Nephron progenitor cell (in vitro differentiated cells): ENCODE data around the gene GYG1.

Experiments
- DNase-seq: peaks from one replicate; pipeline ENCODE4 v3.0.0; 2021
- H3K27ac Mint-ChIP-seq: 2 replicates; pipeline ENCODE4 v1.8.0; 2021; ENCODE audit warnings: mild to moderate bottlenecking, moderate library complexity, mixed read lengths
- H3K27me3 Mint-ChIP-seq: 2 replicates; pipeline ENCODE4 v1.8.0; 2021; ENCODE audit warnings: mild to moderate bottlenecking, low read depth, mixed read lengths; ENCODE audit not compliant: poor library complexity
- H3K36me3 Mint-ChIP-seq: 2 replicates; pipeline ENCODE4 v1.8.0; 2021; ENCODE audit warnings: low read depth, mixed read lengths
- H3K4me1 Mint-ChIP-seq: 2 replicates; pipeline ENCODE4 v1.8.0; 2021; ENCODE audit warnings: mixed read lengths
- H3K4me3 Mint-ChIP-seq: 2 replicates; pipeline ENCODE4 v1.8.0; 2021; ENCODE audit warnings: mild to moderate bottlenecking, moderate library complexity, mixed read lengths
- H3K9me3 Mint-ChIP-seq: 2 replicates; pipeline ENCODE4 v1.8.0; 2021; ENCODE audit warnings: mild to moderate bottlenecking, moderate library complexity, mixed read lengths
- CTCF ChIP-seq: fragments of 200-600 bp; sonication (generic); IDR thresholded peaks from 2 replicates; pipeline ENCODE4 v1.5.0; 2021; ENCODE audit warnings: antibody characterized with exemption

The GYG1 gene

GRCh38 chr3:148958696-148959095, 32.6 kb upstream of the GYG1 start:
- Mint-ChIP-seq H3K27ac (no peak overlapping the region), H3K4me1 (peaks cover 26% of the 10 kb centered on the region), H3K36me3 (no peaks in the 10 kb centered on the region), H3K27me3 (peaks cover 7% of the 10 kb centered on the region), H3K9me3 (no peaks in the 10 kb centered on the region), H3K4me3 (no peak overlapping the region)
- no peak for DNase-seq
- no peak for TF ChIP-seq CTCF

- H3K9me3 Mint-ChIP-seq: no peaks in the 10 kb centered on the region
- H3K27ac Mint-ChIP-seq: no peak overlapping the region
- no peak for DNase-seq
- H3K36me3 Mint-ChIP-seq: no peaks in the 10 kb centered on the region
- TF ChIP-seq CTCF: no peak
- H3K4me3 Mint-ChIP-seq: no peak overlapping the region
- peaks cover 4% of the 10 kb centered on the region for H3K27me3 Mint-ChIP-seq
- peaks cover 2% of the 10 kb centered on the region for H3K4me1 Mint-ChIP-seq
These were observed 28.8 kb upstream of the GYG1 start for GRCh38 chr3:148962513-148962912.

- no peak overlapping the region for H3K27ac Mint-ChIP-seq
- peaks cover 2% of the 10 kb centered on the region for H3K4me1 Mint-ChIP-seq
- no peak for TF ChIP-seq CTCF
- H3K4me3 Mint-ChIP-seq: no peak overlapping the region
- no peaks in the 10 kb centered on the region for H3K36me3 Mint-ChIP-seq
- peaks cover 4% of the 10 kb centered on the region for H3K27me3 Mint-ChIP-seq
- DNase-seq: no peak
- no peaks in the 10 kb centered on the region for H3K9me3 Mint-ChIP-seq
These were observed 26.5 kb upstream of the GYG1 start for GRCh38 chr3:148964809-148965208.

- H3K36me3 Mint-ChIP-seq: no peaks in the 10 kb centered on the region
- no peaks in the 10 kb centered on the region for H3K9me3 Mint-ChIP-seq
- H3K27ac Mint-ChIP-seq: no peak overlapping the region
- H3K27me3 Mint-ChIP-seq: no peaks in the 10 kb centered on the region
- DNase-seq: no peak
- peaks cover 20% of the 10 kb centered on the region for H3K4me1 Mint-ChIP-seq
- no peak for TF ChIP-seq CTCF
- H3K4me3 Mint-ChIP-seq: no peak overlapping the region
These were observed 23.0 kb upstream of the GYG1 start for GRCh38 chr3:148968321-148968720.

GRCh38 chr3:148970271-148970670, 21.1 kb upstream of the GYG1 start:
- Mint-ChIP-seq H3K27ac (no peak overlapping the region), H3K36me3 (no peaks in the 10 kb centered on the region), H3K9me3 (no peaks in the 10 kb centered on the region), H3K4me3 (no peak overlapping the region), H3K4me1 (peaks cover 20% of the 10 kb centered on the region), H3K27me3 (no peaks in the 10 kb centered on the region)
- no peak for DNase-seq
- no peak for TF ChIP-seq CTCF

GRCh38 chr3:148971401-148972163, 19.8 kb upstream of the GYG1 start:
- Mint-ChIP-seq H3K9me3 (peaks cover 3% of the 10 kb centered on the region), H3K27me3 (no peaks in the 10 kb centered on the region), H3K27ac (no peak overlapping the region), H3K4me3 (no peak overlapping the region), H3K36me3 (no peaks in the 10 kb centered on the region), H3K4me1 (peaks cover 20% of the 10 kb centered on the region)
- DNase-seq: no peak
- no peak for TF ChIP-seq CTCF
